NCI-H510A (cell line): ENCODE data around the gene SBSN.
"Not testable (repeated sequence)": the region's sequence is repeated elsewhere in the genome, so short reads cannot be mapped to it uniquely, and the experiment has no call there.

Experiments used
- DNase-seq: peaks from one replicate; lab custom pipeline; 2025; lab: John Stamatoyannopoulos, UW

SBSN gene

DNA sequence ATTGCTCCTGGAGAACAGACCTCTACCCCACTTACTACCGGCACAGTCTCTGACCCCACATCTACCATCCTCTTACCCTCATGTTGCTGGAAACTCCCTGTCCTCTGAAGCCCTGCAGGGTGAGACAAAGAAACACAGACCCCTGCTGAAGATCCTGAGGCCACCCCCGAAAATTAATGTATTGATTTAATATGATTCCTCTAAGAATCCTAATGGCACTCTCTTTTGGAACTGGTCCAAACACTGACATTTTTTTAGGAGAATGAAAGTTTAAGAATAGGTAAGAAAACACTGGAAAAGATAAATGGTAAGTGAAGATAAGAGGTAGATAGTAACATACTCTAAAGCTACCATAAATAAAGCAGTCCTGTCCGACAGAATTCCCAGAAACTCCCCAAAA, 20.0 kb downstream of the SBSN start:
- no peak for DNase-seq

DNA sequence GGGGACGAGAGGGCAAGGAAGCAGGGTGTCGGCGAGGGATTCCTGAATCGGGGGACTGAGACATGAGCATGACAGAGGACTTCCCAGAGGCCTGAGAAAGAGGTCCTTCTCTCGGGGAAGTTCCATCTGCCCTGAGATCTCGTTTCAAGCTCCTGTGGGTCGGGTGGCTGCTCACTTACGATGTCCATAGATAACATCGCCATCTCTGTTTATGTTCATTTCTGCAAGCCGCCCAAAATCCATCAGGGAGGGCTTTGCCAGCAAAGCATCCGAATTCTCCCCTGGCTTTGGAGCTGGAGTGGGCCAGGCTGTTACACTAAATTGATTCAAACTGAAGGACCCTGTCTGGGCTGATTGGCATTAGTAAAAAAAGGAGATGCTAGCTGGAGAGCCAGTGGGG, 20.6 kb downstream of the SBSN start:
- no peak for DNase-seq

DNA sequence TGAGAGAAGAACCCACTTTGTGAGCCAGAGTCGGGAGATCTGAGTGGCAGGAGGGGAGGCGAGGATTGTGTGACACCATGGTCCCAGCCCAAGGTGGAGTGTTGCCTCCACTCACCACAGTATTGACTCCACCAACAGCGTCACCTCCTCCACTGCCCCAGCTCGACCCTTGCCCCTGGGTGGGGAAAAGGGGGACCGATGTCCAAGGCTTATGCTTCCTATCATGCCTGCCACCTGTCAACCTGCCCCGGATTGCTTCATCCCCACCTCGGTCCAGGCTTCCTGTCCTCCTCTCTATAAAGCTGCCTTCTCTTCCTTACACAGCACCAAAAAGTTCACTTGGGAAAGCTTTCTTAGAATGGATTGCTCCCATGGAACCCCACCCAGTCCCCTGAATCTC, 22.1 kb downstream of the SBSN start:
- DNase-seq: no peak

DNA sequence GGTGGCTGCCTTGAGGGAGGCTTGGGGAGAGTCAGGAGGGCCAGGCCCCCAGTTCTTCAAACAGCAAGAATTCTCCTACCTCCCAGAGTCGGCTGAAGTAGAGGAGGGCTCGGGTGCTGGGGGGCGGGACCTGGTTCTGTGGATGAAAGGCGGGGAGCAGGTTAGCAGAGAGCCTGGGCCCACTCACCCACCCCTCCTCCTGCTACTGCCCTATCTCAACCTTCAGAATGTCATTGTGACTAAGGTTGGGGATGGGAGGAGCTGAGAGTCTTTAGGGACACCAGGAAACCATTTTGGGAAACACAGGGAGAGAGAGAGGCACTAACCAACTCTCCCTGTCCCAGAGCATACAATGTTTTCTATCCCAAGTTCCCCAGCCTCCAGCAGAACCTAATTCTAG, 25.4 kb downstream of the SBSN start:
- no peak for DNase-seq

DNA sequence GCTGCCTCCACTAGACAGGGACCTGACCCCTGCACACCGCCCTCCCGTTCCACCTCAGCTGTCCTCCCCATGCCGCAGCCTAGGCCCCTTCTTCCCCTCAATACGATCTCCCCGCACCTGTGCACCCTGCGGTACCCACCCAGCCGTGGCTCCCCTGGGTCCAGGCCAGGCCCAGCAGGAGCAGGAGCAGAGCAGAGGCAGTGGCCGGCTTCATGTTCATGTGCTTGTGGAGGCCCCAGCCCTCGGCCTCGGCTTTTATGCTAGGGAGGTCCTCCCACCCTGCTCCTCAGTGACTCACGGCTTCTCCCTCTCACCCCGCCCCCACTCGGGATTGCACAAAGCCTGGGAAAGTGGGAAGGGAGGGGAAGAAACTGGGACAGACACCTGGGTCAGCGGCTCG, 26.4 kb downstream of the SBSN start:
- DNase-seq: no peak

DNA sequence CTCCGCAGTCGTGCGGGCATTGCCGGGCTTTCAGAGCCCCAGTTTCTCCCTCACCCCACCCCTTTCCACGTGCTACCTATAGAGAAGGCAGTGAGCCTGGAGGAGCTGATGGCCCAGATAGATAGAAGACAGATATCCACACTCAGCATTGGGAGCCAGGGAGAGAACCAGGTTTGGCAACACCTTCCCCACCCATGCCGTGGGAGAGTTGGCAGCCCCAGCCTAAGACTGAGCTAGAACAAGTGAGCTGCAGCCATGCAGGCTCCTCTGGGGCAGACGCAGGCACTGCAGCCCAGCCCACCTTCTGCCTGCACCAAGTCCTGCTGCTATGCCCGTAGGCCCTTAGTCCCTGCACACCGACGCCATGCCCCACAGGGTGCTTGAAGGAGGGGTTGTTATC, 27.5 kb downstream of the SBSN start:
- no peak for DNase-seq

DNA sequence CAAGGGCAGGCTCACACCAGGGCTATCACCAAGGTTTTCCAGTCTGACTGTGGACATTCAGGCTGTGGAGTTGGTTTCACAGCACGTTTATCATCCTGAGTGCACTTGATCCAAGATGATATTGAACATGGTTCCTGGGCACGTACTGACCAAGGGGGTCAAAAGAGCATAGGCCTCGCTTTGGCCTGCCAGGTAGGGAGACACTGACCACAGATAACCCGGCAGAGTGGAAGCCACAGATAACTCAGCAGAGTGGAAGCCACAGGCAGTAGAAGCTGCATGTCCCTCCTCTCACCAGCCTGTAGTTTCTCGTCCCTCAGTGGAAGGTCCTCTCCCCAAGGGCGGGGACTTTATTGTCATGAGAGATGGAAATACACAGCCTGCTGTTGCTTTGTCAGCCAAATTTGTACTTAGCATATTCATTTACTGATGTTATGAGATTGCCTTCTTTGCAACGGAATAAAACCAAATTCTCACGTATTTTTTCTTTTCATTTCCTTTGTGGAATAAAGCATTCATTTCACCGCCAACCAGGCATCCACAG, 29.1 kb downstream of the SBSN start:
- no peak for DNase-seq

DNA sequence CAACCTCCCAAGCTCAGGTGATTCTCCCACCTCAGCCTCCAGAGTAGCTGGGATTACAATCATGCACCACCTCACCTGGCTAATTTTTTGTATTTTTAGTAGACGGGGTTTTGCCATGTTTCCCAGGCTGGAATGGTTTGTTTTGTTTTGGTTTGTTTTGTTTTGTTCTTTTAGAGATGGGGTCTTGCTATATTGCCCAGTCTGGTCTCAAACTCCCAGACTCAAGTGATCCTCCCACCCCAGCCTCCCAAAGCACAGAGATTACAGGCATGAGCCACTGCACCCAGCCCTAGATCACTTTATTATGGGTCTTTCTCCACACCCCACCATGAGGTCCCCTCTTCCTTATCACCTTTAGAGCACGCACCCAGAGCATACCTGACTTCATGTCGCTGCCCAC, 29.9 kb downstream of the SBSN start:
- no peak for DNase-seq

DNA sequence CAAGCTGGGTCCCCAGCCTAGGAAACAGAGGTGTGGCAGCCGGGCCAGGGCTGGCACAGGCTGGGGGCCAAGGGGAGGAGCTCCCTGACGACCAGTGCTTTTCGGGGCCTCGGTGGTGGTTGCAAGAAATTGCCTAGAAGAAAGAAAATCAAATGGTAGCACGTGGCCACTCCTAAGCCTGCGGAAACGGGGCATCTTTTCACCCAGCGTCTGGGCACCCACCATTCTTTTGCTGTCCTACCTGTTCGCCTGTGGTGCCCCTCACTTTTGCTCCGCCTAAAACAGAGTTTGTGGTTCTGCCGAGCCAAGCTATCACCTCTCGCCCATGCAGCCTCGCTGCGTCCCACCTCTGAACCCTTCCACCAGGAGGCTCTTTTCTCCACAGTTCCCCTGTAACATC, 30.7 kb downstream of the SBSN start:
- no peak for DNase-seq

DNA sequence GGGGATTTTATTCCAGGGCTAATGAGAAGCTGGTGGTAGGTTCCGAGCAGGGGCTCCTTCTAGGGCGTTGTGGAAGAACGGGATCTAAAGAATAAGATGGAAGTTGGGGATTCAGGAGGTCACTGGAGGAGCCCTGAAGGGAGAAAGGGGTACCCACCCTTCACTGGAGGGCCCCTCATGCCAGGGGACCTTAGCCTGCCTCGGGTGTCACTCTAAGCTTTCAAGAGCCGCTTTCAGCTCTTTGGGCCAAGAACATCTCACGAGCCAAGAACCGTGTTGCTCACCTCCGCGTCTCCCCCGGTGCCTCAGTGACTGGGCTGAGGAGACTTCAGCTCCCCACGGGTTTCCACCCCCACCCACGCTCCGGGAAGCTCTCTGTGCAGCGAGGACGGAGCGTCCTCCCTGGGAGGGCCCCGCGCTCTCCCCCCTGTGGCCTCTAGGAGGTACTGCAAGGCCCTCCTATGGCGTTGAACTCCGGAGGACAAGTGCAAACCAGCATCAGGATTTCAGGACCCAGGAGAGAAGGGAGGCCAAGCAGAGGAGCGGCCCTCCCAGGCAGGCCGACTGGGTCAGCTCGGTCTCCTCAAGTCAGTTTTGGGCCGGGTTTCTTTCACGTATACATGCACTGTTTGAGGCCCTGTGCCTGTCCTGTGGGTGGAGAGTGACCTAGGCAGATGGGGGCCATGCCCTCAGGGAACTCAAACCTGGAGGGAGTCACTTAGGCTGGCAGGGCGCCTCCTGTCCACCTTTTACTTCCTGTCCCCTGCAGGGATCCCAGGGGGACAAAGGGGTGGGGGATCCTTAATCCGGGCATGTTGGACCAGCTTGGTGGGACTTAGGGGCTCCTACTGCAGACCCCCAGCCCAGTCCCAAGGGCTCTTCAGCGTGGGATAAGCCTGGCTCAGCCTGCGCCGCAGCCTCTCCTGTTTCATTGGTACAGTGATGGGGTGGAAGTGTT, 32.7 kb downstream of the SBSN start:
- DNase-seq: no peak

DNA sequence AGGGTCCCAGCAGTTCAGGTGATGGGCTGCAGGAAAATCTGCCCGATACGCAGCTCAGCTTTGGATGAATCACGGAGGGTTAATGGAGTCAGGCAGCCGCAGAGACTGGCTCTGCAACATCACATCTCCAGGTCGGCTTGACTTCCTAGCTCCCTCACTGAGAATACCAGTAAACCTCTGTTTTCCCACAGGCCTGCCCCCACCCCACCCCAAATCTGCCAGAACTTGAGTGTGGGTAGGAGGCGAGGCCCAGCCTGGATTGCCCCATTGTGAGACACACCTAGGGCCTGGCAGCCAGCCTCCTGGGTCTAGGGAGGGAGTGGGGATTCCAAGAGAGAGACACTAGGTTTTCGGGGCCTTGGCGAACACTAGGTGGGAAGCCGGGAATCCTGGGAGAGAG, 34.1 kb downstream of the SBSN start:
- DNase-seq: no peak

DNA sequence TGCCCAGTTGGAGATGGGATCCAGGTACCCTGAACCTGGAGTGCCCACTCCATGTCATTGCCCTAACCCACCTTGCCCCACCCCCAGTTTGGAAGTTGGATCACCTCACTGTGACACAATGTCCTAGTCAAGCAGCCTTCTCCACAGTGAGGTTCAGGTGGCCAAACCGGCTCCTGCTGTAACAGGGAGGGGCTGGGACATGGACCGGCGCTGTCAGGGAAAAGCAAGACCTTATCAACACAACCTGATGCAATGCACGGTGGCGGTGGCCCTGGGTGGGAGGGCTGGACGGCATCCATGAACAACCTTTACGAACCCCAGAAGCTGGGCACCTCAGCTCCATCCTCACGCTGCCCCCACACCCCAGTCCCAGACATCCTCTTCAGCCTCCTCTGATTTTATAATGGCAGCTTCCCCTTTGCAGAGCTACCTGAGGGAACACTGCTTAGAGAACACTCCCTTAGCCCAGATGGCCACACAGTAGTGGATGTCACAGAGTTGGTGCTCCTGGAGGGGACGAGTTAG, 36.2 kb downstream of the SBSN start:
- no peak for DNase-seq

DNA sequence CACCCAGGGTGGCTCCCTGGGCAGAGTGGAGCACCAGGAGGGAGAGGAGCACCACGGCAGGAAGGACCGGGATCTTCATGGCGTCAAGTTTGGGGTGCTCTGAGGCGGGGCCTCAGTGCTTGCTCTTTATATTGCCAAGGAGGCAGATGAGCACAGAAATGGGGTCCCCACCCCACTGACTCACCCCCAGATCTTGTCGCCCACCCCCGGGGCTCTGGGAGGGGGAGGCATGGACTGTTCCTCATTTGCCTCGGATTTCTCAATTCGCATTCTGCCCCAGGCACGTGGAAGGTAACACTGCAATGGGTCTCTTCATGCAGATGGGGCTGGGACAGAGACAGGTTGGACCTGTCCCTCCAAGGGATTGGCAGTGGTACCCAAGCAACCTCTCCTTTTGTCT, 37.7 kb downstream of the SBSN start, which contains the start of gene KRTDAP:
Gene KRTDAP, minus strand, starts transcription at position 101 of the 400 bp plus-strand sequence. Its CDS starts 22 bp downstream, at position 79.
- DNase-seq: no peak

DNA sequence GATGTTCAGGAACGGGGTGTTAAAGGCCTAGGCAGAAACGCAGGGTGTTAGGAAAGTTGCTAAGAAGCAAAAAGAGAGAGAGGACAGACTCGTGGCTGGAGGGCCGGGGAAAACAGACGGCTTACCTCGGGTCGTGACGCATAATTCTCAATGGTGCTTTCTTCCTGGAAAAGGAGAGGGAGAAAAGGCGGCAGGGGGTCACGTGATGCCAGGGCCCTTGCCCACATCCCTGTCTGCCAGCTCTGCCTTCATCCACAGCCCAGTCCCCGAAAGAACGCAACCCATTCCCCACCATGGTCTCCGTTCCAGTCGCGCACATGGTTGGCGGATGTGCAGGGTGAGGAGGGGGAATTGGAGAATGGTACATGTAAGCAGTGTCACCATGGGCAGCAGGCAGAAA, 39.4 kb downstream of the SBSN start:
- DNase-seq: no peak

DNA sequence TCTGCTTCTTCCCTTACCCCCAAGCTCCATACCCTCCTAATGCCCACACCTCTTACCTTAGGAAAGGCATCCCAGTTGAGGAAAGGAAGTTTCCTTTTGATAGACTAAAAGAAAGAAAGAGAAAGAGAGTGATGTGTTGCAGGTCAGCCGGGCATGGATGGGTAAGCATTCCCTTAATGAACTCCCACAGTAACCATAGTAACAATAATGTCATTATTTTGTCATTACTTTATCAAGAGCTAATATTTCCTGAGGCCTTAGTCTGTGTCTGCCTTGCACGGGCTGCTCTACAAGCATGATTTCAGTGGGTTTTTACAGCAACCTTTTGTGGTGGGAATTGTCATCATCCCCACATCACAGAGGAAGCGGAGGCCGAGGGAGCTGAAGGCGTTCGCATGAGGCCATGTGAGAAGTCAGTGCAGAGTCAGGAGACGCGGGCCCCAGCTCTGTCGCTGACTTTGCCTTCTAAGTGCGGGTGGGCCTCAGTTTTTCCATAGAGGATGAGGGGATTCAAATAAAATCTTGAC, 40.4 kb downstream of the SBSN start:
- no peak for DNase-seq

DNA sequence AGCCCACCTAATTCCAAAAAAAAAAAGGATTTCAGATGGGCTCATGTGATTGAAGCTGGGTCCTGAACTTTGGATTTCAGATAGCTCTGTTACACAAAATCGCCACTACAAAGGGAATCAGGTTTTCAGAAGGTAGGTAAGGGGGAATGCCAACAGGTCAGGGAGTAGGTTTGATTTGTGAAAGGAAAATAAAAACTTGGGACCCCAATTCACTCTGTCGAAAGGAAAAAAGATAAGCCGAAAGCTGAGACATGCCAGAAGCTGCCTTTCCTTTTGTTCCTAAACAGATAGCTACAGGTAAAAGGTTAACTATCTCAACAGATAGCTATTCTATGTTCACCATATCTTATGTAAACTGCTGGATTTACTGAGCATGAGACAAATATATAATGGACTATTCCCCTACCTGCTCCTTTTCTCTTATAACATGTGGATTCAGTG, 41.8 kb downstream of the SBSN start:
- DNase-seq: no peak

DNA sequence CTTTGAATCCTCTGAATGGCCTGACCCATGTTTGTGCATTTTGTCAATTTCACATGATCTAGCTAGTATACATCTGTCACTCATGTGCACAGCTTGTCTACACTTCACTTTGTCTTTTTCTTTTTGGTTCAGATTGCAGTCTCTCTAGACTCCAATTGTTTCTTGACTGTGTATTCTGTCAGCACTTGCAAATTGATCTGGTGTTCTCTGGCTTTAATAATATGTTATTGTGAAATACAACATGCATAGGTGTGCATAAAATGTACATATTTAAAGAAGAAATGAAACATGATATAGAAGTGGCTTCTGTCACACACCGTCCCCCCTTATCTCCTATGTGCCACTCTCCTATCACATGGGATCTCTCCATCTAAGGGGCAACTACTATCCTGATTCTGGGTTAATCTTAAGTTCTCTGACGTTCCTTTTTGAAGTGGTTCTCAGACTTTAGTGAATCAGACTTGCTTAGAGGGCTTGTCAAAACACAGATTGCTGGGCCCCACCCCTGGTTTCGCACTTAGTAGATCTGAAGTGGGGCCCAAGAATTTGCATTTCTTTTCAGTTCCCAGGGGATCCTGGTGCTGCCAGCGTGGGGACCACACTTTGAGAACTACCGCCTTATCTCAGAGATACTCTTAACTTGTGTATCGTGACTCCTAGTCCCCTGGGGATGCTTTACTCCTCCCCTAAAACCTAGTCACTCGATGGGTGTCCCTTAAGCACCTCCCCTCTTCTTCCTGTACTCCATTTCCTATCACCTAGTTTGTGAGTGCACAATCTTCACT, 43.7 kb downstream of the SBSN start:
- no peak for DNase-seq

DNA sequence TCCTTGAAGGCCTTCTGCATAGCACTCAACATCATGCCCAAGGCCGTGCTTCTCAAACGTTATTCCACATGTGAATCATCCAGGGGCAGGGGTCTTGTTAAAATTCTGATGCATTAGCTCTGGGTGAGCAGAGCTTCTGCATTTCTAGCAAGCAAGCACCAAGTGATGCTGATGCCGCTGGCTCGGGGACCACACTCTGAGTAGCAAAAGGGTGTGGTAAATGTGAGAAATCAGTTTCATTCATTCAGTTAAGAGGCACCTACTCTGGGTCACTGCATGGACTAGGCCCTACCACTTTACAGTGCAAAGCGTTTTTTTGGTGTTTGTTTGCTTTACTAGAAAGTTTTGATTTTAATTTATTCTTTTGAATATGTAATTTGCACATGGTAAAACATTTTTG, 45.0 kb downstream of the SBSN start:
- no peak for DNase-seq

DNA sequence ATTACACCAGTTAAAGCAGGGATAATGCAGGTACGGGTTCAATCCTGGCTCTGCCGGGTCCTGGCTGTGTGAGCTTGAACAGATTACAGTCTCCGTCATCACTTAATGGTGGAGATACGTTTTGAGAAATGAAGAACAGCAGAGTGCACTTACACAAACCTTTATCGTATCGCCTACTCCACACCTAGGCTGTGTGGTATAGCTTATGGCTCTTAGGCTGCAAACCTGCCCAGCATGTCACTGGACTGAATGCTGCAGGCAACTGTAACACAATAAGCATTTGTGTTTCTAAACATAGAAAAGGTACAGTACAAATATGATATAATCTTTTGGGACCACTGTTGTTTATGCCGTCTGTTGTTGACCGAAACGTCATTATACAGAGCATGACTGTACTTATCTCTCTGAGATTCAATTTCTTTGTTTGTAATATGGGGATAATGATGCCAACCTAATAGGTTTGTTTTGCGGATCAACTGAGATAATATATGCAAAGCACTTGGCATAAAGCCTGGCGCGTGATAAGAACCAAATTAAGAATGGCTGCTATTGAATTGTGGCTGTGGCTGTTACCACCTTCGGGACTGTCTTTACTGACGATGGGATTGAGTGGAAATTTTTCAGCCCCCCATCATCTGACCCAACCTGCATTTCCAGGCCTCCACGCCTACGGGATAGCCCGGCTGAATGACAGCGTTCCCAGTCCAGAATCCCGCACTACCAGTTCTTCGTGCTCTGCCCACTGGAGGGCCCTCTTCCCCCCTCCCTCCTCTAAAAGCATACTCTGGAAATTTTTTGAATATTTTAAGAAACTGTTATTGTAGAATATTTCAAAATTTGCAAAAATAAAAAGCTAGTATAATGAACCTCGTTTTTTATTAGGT, 49.1 kb downstream of the SBSN start:
- no peak for DNase-seq

DNA sequence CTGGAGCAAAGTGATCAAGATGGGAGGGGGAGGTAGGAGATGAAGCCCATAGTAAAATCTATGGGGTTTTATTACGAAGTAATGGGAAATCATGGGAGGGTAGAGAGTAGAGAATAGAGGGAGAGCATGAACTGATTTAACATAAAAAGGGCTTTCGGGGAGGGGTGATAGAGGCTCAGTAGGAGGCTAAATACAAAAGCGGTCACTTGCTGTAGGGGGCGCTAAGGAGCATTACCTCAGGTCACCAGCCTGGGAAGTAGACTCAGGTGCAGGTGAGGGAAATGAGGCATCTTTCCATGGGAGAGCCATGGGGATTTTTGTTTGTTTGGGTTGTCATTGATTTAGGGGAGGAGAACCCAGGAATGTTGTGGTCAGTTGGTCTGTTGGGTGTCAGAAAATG, 52.0 kb downstream of the SBSN start:
- DNase-seq: no peak

DNA sequence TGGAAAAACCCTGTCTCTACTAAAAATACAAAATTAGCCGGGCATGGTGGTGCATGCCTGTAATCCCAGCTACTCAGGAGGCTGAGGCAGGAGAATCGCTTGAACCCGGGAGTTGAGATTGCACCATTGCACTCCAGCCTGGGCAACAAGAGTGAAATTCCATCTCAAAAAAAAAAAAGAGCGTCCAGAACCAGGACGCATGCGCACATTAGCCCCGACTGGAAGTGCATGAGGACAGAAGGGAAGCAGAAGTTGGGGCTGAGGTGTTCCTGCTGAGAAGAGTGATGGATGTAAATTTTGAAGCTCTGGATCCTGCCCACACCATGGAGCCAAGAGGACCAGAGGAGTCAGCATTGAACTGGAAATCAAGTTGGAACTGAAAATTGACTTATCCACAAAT, 53.5 kb downstream of the SBSN start:
- not testable (repeated sequence) for DNase-seq
